HG03520 (cell line): ENCODE results near the gene ADGRB2.

ENCODE experiments used
- ATAC-seq: cut with Tn5 transposase; IDR thresholded peaks from one replicate; pipeline ENCODE4 v1.9.1; 2021; ENCODE audit warnings: mild to moderate bottlenecking, moderate library complexity; ENCODE audit not compliant: unreplicated experiment

Gene ADGRB2

DNA sequence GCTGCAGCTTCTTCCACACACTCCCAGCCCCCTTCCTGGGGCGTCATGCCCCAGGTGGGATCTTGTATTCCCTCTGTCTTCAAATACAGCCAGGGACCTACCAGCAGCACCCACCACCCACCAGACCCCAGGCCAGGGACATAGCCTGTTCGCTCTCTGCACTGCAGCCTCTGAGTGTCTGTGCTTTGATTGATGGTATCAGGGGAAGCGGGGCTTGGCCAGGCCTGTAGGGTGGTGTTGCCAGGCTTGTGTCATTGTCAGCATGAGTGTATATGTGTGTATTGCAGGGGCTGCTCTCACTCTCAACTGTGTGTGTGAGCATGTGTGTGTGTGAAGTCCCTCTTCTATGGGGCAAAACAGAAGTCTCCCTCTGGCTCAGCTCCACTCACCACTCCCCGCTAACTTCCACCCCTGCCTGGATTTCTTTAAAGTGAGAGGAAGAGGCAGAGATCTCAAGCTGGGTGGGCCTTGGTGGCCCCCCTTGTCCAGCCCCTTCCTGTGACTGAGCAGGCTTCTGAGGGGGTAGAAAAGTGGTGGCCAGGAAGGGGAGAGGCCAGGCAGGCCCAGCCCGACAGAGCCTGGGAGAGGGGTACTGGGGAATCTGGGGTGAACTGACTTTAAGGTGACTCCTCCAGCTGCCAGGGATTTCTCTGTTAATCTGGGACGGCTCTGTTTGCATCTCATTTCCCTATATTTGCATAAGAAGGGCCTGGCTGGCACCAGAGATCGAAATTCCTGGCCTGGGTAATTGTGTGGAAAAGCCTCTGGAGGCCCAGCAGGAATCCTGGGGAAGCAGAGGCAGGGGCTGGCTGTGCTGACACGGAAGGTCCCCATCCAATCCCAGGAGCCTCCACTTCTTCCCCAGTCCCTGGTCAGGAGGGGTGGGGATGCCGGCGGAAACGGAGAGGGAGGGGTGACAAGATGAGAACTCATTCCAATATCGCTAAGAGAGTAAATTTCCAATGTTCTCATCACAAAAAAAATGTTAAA lies 18.6 kb upstream of the ADGRB2 start:
- ATAC-seq, result no peak

DNA sequence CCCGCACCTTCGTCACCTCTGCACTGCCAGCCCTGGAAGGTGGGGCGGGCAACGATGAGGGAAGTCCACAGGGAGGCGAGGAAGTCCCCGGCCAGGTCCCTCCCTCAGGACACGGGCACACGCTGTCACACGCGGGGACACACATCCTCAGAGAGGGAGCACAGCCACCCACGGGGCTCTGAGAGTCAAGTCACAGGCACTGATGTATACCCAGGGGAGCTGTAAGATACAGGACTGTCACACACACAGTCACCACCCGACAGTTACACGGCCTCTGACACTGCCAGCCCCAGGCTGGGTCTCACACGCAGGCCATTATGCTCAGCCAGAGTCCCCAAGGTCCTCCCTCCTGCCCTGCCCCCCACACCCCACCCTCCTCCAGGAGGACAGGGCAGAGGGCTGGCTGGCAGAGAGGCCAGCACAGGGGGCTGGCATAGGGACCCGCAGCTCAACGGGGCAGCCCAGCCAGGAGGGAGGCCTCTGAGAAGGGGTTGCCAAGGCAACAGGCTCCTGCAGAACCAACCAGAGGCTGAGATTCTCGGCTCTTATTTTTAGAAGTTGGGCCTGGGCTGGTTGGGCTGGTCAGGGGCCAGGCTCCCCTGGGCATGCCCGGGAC lies 17.7 kb upstream of the ADGRB2 start:
- ATAC-seq, result no peak

DNA sequence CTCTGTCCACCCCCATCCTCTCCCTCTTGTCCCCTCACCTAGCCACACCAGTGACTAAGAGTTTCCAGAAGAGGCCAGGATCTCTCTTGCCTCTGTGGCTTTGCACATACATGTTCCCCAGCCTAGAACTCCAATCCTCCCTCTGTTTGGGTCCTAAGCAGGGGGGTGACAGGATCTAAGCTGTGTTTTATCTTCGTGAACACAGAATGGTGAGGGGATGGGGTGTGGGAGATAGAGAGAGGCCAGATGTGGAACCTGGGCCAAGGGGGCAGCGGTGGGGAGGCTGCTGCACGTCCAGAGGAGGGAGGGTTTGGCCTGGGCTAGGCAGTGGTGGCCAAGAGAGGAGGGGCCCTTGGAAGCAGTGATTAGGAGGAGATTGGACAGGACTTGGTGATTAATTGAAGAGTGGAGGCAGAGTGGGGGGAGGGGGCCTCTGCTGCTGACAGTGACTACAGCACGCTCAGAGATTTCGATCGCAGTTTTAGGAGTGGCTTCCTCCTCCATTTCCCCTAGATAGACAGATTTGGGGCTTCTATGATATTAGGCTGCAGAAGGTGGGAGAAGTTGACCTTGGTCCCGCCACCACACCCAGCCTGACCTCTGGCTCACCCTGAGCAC lies 17.1 kb upstream of the ADGRB2 start:
- no peak for ATAC-seq

DNA sequence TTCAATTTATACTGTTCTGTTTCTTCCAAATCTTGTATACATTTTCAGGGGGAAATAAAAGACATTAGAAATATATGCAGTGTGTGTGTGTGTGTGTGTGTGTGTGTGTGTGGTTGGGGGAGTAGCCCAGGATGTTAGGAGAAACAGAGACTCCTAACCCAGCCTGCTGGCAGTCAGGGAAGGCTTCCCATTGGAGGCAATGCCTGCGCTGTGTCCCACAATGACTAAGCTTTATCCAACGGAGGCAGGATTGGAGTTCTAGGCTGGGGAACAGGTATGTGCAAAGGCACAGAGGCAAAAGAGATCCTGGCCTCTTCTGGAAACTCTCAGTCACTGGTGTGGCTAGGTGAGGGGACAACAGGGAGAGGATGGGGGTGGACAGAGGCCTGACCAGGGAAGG lies 16.5 kb upstream of the ADGRB2 start:
- no peak for ATAC-seq

DNA sequence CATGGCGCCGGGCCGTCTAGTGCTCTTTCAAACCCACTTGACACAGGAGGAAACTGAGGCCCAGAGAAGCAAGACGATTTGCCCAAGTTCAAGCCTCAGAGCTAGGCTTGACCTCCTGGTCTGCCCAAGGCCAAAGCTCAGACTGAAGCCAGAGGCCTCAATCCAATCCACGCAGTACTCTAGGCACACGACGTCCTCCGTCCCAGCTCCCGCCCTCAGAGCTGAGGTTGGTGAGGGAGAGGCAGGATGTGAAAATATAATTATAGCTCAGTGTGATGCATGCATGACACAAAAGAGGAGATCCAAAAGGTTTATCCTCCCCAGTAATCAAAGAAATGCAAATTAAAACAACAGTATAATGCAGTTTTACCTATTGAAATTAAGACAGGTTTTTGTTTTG lies 15.5 kb upstream of the ADGRB2 start:
- no peak for ATAC-seq

DNA sequence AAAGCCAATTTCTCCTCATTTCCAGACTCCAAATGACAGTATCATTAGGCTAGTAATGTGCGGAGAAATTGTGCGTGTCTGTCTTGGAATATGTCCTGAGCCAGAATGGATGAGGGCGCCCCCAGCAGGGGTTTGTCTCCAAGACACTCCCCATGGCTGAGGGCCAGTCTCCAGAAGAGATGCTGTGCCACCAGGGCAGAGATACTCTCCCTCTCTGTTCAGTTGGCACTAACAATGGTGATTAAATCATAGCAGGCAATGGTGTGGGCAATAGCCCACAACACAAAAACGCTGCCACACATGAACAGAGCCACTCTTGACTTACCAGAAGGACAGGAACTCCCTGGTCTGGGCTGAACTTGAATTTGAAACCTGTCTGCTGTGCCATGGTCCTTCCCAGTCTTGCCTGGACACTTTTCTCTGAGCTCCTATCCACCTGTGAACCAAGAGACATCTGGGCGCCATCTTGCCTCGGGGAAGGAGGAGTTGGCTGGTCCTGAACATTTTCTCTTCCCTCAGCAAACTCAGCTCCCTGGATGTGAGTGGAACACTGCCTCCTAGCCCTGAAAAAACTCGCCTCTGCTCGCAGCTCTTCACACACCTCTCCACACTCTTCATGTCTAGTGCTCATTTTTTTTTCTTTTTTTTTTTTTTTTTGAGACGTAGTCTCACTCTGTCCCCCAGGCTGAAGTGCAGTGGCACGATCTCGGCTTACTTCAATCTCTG lies 14.8 kb upstream of the ADGRB2 start:
- ATAC-seq, result no peak

DNA sequence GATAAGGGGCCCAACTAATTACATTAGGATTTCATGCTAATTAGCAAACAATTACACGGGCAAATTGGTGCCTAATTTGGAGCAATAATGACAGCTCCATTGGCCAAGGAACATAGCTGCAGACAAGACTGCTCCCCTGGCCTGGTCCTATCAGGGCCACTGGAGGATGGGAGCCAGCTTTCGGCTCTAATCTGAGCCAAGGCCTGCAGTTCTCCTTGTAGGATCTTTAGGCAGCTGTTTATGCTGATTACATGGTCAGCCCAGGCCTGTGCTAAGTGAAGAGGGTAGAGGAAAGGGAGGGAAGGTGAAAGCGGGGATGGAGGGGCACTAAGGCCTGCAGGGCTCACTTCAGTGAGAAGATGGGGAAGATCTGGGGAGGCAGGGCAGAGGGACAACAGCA lies 12.4 kb upstream of the ADGRB2 start:
- no peak for ATAC-seq

DNA sequence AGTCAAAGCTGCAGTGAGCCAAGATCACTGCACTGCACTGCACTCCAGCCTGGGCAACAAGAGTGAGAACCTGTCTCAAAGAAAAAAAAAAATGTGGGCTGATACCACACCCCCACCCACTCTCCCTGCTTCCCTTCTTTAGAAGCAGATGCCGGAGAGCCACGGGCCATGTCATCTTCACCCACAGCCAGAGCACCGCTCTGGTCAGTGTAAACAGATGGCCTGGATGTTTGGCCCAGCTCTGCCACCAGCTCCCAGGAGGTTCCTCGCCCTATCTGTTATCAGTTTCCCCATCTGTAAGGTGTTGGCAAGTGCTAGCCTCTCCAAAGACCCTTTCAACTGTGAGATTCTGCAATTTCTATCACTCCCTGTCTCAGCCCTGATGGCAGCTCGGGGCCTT lies 11.9 kb upstream of the ADGRB2 start:
- ATAC-seq, result no peak

DNA sequence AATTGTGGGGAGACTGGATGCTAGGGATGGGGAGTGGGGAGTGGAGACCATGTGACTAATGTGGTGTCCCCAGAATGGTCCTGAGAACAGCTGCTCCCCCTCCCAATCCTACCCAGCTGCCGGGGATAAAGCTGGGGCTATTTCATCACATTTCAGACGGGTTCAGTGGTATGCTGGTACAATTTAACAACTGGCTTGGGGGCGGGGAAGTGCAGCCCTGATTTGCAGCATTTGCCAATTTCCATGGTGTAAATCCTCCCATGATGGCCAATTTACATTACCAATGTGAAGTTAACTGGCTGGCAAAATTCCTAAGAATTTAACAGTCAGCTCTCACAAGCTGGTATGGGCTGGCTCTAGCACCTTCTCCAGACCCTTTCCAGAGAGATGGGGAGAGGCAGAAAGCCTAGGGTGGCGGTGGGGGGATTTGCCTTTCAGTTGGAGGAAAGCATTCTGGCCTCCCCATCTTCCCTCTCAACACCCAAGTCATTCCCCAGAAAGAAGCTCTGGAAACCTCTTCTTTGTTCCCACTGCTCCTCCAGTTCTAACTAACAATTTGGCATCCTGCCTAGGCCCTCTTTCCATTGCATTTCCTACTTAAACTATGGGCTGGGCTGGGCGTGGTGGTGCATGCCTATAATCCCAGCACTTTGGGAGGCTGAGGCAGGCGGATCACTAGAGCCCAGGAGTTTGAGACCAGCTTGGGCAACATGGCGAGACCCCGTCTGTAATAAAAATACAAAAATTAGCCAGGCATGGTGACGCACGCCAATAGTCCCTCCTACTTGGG lies 11.3 kb upstream of the ADGRB2 start:
- ATAC-seq, result no peak

DNA sequence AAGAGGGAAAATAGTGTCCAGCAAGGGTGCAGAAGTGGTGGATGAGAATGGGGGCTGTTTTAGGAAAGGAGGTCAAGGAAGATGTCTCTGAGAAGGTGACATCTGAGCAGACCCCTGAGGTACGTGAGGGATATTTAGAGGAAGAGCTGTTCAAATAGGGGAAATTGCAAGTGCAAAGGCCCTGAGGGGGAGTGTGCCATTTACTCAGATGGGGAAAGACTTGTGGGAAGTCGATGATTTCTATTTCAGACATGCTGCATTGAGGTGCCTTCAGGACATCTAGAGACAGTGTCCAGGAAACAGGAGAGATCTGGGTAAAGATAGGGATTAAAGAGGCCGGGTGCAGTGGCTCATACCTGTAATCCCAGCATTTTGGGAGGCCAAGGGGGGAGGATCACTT lies 10.4 kb upstream of the ADGRB2 start:
- ATAC-seq, result no peak

DNA sequence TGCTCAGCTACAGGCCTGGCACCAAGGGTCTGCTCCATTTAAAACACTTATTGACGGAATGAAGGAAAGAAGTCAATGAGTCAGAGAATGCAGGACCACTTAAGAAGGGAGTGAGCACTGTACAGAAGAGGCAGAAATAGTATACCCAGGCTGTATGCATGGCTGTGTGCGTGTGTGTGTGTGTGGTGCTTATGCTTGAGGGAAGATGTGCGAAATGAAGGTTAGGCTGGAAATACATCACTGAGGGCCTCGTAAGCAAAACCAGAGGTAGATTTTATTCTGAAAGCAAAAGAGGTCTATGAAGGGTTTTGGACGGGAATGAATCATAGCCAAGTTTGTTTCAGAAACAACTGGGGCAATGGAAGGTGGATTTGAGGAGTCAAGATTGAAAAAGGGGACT lies 9.7 kb upstream of the ADGRB2 start:
- ATAC-seq, result no peak

DNA sequence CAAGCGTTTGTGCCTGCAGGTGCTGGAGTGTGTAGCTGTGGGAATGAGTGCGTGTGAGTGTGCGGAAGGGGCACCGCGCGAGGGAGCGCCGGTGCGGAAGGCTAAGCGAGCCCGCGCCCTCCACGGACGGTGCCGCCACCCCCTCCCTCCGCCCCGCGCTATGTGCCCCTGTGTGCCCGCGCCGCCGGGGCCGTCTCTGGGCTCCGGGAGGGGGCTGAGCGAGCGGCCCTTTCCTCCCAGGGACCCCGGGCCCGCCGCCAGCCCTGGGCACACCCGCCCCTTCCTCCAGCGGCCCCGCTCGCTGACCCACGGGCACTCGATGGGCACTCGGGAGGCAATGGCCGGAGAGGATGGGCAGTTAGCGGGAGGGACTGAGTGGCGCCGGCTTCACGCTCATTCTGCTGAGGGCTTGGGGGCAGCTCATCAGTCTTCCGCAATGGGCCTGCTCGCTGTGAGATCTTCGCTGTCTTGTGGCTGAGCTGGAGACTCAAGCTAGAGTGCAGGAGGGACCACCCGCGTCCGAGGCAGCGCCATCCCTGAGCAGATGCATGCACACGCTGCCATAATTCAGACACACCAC lies 8.6 kb upstream of the ADGRB2 start:
- ATAC-seq, result no peak

DNA sequence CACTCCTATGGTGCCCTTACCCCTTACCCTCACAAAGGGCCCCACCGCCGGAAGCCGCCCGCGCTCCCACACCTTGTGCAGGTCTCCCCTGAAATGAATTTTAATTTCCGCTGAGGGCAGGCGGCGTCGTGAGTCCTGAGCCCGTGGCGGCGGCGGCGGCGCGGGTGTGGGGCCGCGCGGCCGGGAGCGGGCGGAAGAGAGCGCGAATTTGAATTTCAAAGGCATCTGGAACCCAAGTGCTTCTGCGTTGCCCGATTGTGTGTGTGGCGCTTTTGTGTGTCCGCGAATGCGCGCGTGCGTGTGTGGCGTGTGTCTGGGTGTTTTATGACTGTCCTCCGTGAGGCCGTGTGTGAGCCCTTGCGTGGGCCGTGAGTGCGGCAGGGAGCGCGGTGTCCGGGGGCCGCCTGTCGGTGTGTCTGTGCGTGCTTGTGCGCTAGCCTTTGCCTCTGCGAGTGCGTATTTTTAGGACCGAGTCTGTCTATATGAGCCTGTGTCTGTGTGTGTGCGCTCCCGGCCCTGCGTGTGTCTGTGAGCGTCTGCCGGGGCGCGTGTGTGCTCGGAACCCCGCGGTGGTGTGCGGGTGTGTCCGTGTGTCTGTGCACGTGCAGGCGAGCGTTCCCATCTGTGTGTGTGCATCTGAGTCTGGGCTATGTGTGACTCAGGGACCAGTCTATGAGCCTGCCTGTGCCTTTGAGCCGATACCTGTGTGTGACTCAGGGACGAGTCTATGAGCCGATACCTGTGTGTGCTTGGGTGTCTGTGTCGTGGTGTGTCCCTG lies 7.9 kb upstream of the ADGRB2 start:
- ATAC-seq, result no peak

DNA sequence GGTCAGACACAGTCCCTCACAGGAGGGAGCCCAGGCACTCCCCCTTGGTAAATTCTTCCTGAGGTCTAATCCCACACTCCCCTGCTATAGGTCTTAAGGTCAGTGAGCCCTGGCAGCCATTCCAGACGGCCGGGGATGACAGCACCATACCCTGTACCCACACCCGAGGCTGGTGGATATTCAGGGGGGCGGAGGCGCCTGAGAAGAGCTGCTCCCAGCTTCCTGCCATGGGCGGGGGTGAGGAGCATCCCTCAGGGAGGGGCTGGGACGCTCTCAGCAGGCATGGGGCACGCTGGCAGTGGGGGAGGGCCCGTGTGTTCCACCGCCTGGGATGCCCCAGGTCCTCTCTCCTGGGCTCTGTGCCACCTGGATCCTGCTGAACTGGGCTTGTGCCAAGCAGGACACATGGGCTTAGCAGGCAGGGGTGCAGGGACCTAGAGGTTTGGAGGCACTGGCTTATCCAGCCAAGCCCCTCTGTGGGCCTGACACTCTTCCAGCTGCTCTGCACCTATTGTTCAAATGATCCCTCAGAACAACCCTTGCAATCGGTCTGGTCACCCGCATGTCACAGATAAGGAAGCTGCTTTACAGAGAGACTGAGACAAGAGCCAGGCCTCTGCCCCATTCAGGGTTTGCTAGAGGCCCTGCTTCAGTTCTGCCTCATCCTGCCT lies 5.7 kb upstream of the ADGRB2 start:
- ATAC-seq, result no peak

DNA sequence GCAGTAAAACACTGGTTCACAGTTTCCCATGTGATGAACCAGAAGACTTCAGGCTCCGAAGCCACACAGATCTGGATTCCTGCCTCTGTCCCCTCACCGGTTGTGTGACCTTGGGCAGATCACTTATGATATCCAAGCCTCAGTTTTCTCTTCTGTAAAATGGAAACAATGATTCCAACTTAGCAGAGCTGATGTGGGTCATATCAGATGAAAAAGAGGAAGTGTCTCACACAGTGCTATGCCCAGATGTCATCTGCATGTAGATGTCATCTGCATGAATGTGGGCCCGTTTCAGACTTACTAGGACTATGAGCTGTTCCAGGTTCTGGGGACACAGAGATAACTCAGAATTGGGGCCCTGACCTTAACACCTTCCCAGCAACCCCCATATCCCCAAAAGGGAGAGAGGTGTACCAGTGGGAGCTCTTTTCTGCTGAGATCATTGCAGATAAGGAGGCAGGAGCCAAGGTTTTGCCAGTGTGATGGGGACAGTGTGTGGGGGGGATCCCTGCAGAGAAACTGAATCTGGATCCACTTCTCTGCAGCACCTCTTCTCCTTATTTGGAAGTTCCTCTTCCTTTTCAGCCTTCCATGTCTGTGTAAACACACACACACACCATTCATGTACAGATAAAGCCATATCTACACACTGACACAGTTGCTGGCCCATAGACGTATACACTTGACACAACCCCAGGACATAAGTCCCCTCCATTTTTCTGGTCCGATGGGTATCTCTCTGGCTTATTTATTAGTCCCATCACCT lies 5.0 kb upstream of the ADGRB2 start:
- ATAC-seq, result no peak

DNA sequence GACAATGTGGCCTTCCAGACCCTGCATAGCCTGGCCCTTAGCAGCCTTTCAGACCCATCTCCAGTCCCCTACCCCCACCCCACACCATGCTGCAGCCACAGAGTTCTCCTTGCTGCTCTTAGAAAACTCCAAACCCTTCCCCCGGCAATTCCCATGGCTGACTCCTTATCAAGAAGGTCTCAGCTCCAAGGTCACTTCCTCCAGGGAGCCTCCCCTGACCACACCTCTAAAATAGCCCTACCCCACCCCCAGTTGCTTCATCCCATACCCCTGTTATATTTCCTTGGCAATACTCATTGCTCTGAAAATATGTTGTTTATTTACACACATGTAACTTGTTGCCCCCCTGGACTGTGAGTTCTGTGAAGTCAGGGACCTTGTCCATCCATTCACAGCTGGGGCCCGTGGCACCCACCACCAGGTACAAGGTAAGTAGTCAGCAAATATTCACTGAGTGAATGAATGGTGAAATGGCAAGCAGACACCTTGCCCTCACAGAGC lies 4.3 kb upstream of the ADGRB2 start:
- no peak for ATAC-seq

DNA sequence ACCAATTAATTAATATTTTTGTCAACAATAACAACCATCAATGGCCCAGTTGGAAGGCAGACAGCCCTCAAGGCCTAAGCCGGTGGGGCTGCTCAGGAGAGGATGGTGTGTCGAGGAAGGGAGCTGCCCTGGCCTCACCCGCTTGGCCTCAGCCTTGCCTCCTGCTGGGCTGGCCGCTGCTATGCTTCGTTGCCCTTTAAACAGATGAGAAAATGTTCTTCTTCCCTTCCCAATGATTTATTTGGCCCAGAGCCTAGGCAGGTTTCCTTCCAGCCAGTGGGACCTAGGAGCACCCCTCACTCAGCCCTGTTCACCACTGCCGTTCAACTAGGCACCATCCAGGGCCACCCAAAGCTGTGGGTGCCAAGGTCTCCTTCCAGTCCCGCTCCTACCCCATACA lies 3.1 kb upstream of the ADGRB2 start:
- no peak for ATAC-seq

DNA sequence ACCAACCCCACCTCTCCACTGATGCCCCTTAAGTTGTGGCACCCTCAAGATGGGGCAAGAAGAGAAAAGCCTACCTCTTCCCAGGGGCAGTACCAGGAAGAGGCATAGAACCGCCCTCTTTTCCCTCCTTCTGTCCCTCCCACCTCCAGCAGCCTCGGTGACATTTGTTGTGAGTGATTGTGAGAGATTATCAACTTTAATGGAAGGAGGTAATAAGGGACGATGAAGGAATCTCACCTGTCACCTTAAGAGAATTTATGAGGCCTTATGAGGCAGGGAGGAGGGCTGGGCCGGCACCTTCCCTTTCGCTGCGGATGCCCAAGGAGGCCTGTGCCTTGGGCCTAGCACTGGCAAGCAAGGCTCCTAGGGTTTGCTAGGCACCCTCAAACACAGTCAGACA lies 1.4 kb upstream of the ADGRB2 start:
- ATAC-seq, result no peak
